HepG2 (cell line): ENCODE measurements around the gene DRC7. TPM values are rescaled to one million over a fixed set of nuclear protein-coding genes. Genes with fewer than 3 reads are reported as not detected.

Source experiments
- E2F5 ChIP-seq: sonication (generic); formaldehyde crosslinking; conservative IDR thresholded peaks from 2 replicates; pipeline ENCODE4 v1.4.0; 2020; ENCODE audit warnings: missing genetic modification reagents
- ETV6 ChIP-seq: sonication (generic); formaldehyde crosslinking; conservative IDR thresholded peaks from 2 replicates; pipeline ENCODE4 v1.4.0; 2020; ENCODE audit warnings: missing genetic modification reagents
- FOXC1 ChIP-seq: sonication (generic); formaldehyde crosslinking; IDR thresholded peaks from 2 replicates; pipeline ENCODE4 v1.8.0; 2022; ENCODE audit warnings: mild to moderate bottlenecking, missing genetic modification reagents, borderline replicate concordance
- HOXA9 ChIP-seq: sonication (generic); formaldehyde crosslinking; IDR thresholded peaks from 2 replicates; pipeline ENCODE4 v1.8.1; 2022; ENCODE audit warnings: missing genetic modification reagents, mild to moderate bottlenecking, moderate library complexity, borderline replicate concordance
- ISL2 ChIP-seq: sonication (generic); formaldehyde crosslinking; IDR thresholded peaks from 2 replicates; pipeline ENCODE4 v1.5.0; 2020; ENCODE audit warnings: missing genetic modification reagents
- LCORL ChIP-seq, 2 experiments: fragments of 450-650 bp in 1 of 2; sonication (generic) in 1 of 2; formaldehyde crosslinking in 1 of 2; IDR thresholded peaks; 2 replicates each; pipeline versions ENCODE4 v1.5.0 to v1.6.1; 2017 to 2020; ENCODE audit warnings: antibody characterized with exemption in 1 of 2, missing genetic modification reagents in 1 of 2
- SALL1 ChIP-seq: sonication (generic); formaldehyde crosslinking; IDR thresholded peaks from 2 replicates; pipeline ENCODE4 v1.8.0; 2022; ENCODE audit warnings: mild to moderate bottlenecking, missing genetic modification reagents
- TCF7 ChIP-seq: sonication (generic); IDR thresholded peaks from 2 replicates; pipeline ENCODE4 v1.6.1; 2016; ENCODE audit warnings: antibody characterized with exemption, low read depth
- TEAD2 ChIP-seq: sonication (generic); formaldehyde crosslinking; IDR thresholded peaks from 2 replicates; pipeline ENCODE4 v1.9.0; 2021; ENCODE audit warnings: missing genetic modification reagents
- THAP7 ChIP-seq: sonication (generic); formaldehyde crosslinking; IDR thresholded peaks from 2 replicates; pipeline ENCODE4 v1.8.1; 2023; ENCODE audit warnings: mild to moderate bottlenecking, missing genetic modification reagents
- ZNF552 ChIP-seq: sonication (generic); formaldehyde crosslinking; IDR thresholded peaks from 2 replicates; pipeline ENCODE4 v1.9.0; 2022; ENCODE audit warnings: missing genetic modification reagents, mild to moderate bottlenecking, borderline replicate concordance
- ZNF788 ChIP-seq: sonication (generic); formaldehyde crosslinking; IDR thresholded peaks from 2 replicates; pipeline ENCODE4 v1.5.0; 2020; ENCODE audit warnings: mild to moderate bottlenecking, missing genetic modification reagents, borderline replicate concordance
- polyA plus RNA-seq, 8 experiments: library from polyadenylated mRNA; depleted of rRNA in 3 of 8; stranded (reverse) in 7 of 8; unstranded in 1 of 8; fragments of >200 nt; fragmentation: Illumina TruSeq in 4 of 8; extraction: Trizol in 4 of 8; gene quantifications; 2 replicates each; pipeline versions ENCODE4 v1.2.1 to v1.2.3, GENCODE V29; 2011 to 2016; ENCODE audit warnings: low read depth in 4 of 8, missing spikeins in 1 of 8, mixed read lengths in 1 of 8; ENCODE audit not compliant: insufficient read depth in 1 of 8
- total RNA-seq, 5 experiments: library from RNA; depleted of rRNA; stranded (reverse); fragments of >200 nt; fragmentation: Illumina TruSeq; extraction: Trizol; gene quantifications; 2 replicates each; pipeline ENCODE4 v1.2.3, GENCODE V29; 2016; ENCODE audit warnings: low read depth in 1 of 5
- TF ChIP-seq, protein P1 (sequence below): sonication (generic); formaldehyde crosslinking; IDR thresholded peaks from 2 replicates; pipeline ENCODE4 v1.5.0; 2020; ENCODE audit warnings: missing genetic modification reagents
- TF ChIP-seq, protein P2 (sequence below): sonication (generic); formaldehyde crosslinking; conservative IDR thresholded peaks from 2 replicates; pipeline ENCODE4 v1.4.0; 2020; ENCODE audit warnings: mild to moderate bottlenecking, missing genetic modification reagents, moderate library complexity
- TF ChIP-seq, protein P3 (sequence below): sonication (generic); formaldehyde crosslinking; IDR thresholded peaks from 2 replicates; pipeline ENCODE4 v1.5.0; 2020; ENCODE audit warnings: missing genetic modification reagents
- TF ChIP-seq, protein P4 (sequence below): sonication (generic); formaldehyde crosslinking; conservative IDR thresholded peaks from 2 replicates; pipeline ENCODE4 v1.8.0; 2022; ENCODE audit warnings: low read depth, missing genetic modification reagents

The DRC7 gene
- total and polyA plus RNA-seq, 2 of the 13 experiments (the other 11 are each of a cell fraction or from before 2014, with no cell fraction given): 2.7 to 3.4 TPM

GRCh38 chr16:57704011-57704904 lies 9.7 kb downstream of the DRC7 start (continued):
- TF ChIP-seq THAP7 (CRISPR knock-in tag) (no peak), ETV6 (CRISPR knock-in tag) (no peak), ZNF788 (CRISPR knock-in tag) (0 out of 2 replicates have a peak, but pooled peaks have one; percentile 9), LCORL (IDR thresholded peaks at IDR 0.05) (no peak), LCORL (CRISPR knock-in tag; IDR thresholded peaks at IDR 0.05) (peak; percentile 82), TEAD2 (CRISPR knock-in tag) (no peak), ISL2 (0 out of 2 replicates have a peak, but pooled peaks have one; percentile 29), TCF7 (peak; percentile 87), HOXA9 (CRISPR knock-in tag) (no peak), FOXC1 (CRISPR knock-in tag) (peak; percentile 55; the same call in 1 of the 2 replicates), ZNF552 (CRISPR knock-in tag) (no peak), SALL1 (CRISPR knock-in tag) (peak; percentile 54; the same call in 1 of the 2 replicates), E2F5 (CRISPR knock-in tag) (no peak)
- TF ChIP-seq, protein P1, sequence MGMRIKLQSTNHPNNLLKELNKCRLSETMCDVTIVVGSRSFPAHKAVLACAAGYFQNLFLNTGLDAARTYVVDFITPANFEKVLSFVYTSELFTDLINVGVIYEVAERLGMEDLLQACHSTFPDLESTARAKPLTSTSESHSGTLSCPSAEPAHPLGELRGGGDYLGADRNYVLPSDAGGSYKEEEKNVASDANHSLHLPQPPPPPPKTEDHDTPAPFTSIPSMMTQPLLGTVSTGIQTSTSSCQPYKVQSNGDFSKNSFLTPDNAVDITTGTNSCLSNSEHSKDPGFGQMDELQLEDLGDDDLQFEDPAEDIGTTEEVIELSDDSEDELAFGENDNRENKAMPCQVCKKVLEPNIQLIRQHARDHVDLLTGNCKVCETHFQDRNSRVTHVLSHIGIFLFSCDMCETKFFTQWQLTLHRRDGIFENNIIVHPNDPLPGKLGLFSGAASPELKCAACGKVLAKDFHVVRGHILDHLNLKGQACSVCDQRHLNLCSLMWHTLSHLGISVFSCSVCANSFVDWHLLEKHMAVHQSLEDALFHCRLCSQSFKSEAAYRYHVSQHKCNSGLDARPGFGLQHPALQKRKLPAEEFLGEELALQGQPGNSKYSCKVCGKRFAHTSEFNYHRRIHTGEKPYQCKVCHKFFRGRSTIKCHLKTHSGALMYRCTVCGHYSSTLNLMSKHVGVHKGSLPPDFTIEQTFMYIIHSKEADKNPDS (CRISPR knock-in tag): no peak
- TF ChIP-seq, protein P2, sequence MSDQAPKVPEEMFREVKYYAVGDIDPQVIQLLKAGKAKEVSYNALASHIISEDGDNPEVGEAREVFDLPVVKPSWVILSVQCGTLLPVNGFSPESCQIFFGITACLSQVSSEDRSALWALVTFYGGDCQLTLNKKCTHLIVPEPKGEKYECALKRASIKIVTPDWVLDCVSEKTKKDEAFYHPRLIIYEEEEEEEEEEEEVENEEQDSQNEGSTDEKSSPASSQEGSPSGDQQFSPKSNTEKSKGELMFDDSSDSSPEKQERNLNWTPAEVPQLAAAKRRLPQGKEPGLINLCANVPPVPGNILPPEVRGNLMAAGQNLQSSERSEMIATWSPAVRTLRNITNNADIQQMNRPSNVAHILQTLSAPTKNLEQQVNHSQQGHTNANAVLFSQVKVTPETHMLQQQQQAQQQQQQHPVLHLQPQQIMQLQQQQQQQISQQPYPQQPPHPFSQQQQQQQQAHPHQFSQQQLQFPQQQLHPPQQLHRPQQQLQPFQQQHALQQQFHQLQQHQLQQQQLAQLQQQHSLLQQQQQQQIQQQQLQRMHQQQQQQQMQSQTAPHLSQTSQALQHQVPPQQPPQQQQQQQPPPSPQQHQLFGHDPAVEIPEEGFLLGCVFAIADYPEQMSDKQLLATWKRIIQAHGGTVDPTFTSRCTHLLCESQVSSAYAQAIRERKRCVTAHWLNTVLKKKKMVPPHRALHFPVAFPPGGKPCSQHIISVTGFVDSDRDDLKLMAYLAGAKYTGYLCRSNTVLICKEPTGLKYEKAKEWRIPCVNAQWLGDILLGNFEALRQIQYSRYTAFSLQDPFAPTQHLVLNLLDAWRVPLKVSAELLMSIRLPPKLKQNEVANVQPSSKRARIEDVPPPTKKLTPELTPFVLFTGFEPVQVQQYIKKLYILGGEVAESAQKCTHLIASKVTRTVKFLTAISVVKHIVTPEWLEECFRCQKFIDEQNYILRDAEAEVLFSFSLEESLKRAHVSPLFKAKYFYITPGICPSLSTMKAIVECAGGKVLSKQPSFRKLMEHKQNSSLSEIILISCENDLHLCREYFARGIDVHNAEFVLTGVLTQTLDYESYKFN (CRISPR knock-in tag): peak; percentile 96
- TF ChIP-seq, protein P3, sequence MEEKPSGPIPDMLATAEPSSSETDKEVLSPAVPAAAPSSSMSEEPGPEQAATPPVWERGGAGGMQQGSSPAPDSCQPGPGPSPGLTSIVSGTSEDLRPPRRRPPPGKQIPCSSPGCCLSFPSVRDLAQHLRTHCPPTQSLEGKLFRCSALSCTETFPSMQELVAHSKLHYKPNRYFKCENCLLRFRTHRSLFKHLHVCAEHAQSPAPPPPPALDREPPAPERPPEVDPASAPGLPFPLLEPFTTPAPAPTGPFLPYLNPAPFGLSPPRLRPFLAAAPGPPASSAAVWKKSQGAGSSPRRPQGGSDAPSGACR (CRISPR knock-in tag): no peak
- TF ChIP-seq, protein P4, sequence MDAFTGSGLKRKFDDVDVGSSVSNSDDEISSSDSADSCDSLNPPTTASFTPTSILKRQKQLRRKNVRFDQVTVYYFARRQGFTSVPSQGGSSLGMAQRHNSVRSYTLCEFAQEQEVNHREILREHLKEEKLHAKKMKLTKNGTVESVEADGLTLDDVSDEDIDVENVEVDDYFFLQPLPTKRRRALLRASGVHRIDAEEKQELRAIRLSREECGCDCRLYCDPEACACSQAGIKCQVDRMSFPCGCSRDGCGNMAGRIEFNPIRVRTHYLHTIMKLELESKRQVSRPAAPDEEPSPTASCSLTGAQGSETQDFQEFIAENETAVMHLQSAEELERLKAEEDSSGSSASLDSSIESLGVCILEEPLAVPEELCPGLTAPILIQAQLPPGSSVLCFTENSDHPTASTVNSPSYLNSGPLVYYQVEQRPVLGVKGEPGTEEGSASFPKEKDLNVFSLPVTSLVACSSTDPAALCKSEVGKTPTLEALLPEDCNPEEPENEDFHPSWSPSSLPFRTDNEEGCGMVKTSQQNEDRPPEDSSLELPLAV: no peak
